H9 (cell line): ENCODE measurements around the gene HP. TPM values are rescaled to one million over a fixed set of nuclear protein-coding genes. Genes with fewer than 3 reads are reported as not detected.

ENCODE experiments used
- DNase-seq: peaks from one replicate; pipeline ENCODE4 v3.0.0-alpha.2; 2017
- H2AFZ ChIP-seq: one replicate; pipeline ENCODE4 v1.6.1; 2013; ENCODE audit warnings: mild to moderate bottlenecking, low read length, control low read depth, moderate library complexity
- H2AK5ac ChIP-seq: 2 replicates; pipeline ENCODE4 v1.6.1; 2013; ENCODE audit warnings: low read length, control low read depth, mixed read lengths; ENCODE audit not compliant: insufficient read length
- H2BK120ac ChIP-seq: one replicate; pipeline ENCODE4 v1.6.1; 2013; ENCODE audit warnings: low read depth, mild to moderate bottlenecking, low read length, control low read depth, inconsistent platforms; ENCODE audit not compliant: poor library complexity, severe bottlenecking
- H2BK12ac ChIP-seq: 2 replicates; pipeline ENCODE4 v1.6.1; 2013; ENCODE audit warnings: low read length, control low read depth, mixed read lengths, low read depth; ENCODE audit not compliant: insufficient read length
- H2BK15ac ChIP-seq: 2 replicates; pipeline ENCODE4 v1.6.1; 2013; ENCODE audit warnings: low read depth, low read length, control low read depth
- H2BK20ac ChIP-seq: one replicate; pipeline ENCODE4 v1.6.1; 2013; ENCODE audit warnings: low read depth, mild to moderate bottlenecking, low read length, control low read depth, inconsistent platforms; ENCODE audit not compliant: poor library complexity, severe bottlenecking
- H2BK5ac ChIP-seq: 2 replicates; pipeline ENCODE4 v1.6.1; 2013; ENCODE audit warnings: low read length, control low read depth, mixed read lengths; ENCODE audit not compliant: insufficient read length
- H3K14ac ChIP-seq: 2 replicates; pipeline ENCODE4 v1.6.1; 2013; ENCODE audit warnings: low read length, control low read depth; ENCODE audit not compliant: insufficient read depth
- H3K18ac ChIP-seq: 2 replicates; pipeline ENCODE4 v1.6.1; 2013; ENCODE audit warnings: low read depth, mild to moderate bottlenecking, mixed read lengths, low read length, control low read depth; ENCODE audit not compliant: insufficient read length
- H3K23ac ChIP-seq: 2 replicates; pipeline ENCODE4 v1.6.1; 2013; ENCODE audit warnings: low read length, control low read depth, mixed read lengths, low read depth; ENCODE audit not compliant: insufficient read length
- H3K23me2 ChIP-seq: 2 replicates; pipeline ENCODE4 v1.6.1; 2013; ENCODE audit warnings: low read depth, mild to moderate bottlenecking, mixed read lengths, low read length, control low read depth; ENCODE audit not compliant: insufficient read length, poor library complexity, severe bottlenecking
- H3K27ac ChIP-seq: 2 replicates; pipeline ENCODE4 v1.5.1; 2013; ENCODE audit warnings: low read length, control low read depth, mixed read lengths, low read depth; ENCODE audit not compliant: insufficient read length
- H3K27me3 ChIP-seq: 2 replicates; pipeline ENCODE4 v1.6.1; 2013; ENCODE audit warnings: low read length, control low read depth, inconsistent platforms; ENCODE audit not compliant: insufficient read depth
- H3K4ac ChIP-seq: 2 replicates; pipeline ENCODE4 v1.6.1; 2013; ENCODE audit warnings: low read depth, mild to moderate bottlenecking, control low read depth, inconsistent platforms, low read length, moderate library complexity
- H3K4me1 ChIP-seq: 2 replicates; pipeline ENCODE4 v1.6.1; 2013; ENCODE audit warnings: low read length, control low read depth, inconsistent platforms; ENCODE audit not compliant: insufficient read depth
- H3K4me2 ChIP-seq: 2 replicates; pipeline ENCODE4 v1.6.1; 2013; ENCODE audit warnings: low read length, control low read depth, mixed read lengths; ENCODE audit not compliant: insufficient read length, insufficient read depth
- H3K56ac ChIP-seq: 2 replicates; pipeline ENCODE4 v1.6.1; 2013; ENCODE audit warnings: low read depth, mild to moderate bottlenecking, mixed read lengths, low read length, control low read depth; ENCODE audit not compliant: insufficient read length
- H3K79me1 ChIP-seq: 2 replicates; pipeline ENCODE4 v1.6.1; 2013; ENCODE audit warnings: low read depth, mild to moderate bottlenecking, moderate library complexity, low read length, control low read depth, inconsistent platforms; ENCODE audit not compliant: insufficient read depth, poor library complexity, severe bottlenecking
- H3K79me2 ChIP-seq: 2 replicates; pipeline ENCODE4 v1.6.1; 2013; ENCODE audit warnings: low read length, control low read depth, inconsistent platforms; ENCODE audit not compliant: insufficient read depth
- H3K9ac ChIP-seq: 2 replicates; pipeline ENCODE4 v1.6.1; 2013; ENCODE audit warnings: low read length, control low read depth, mixed read lengths; ENCODE audit not compliant: insufficient read length; ENCODE audit errors: extremely low read depth
- H3K9me3 ChIP-seq: one replicate; pipeline ENCODE4 v1.6.1; 2013; ENCODE audit warnings: low read depth, low read length, inconsistent platforms; ENCODE audit not compliant: control insufficient read depth
- H3T11ph ChIP-seq: one replicate; pipeline ENCODE4 v1.6.1; 2013; ENCODE audit warnings: mild to moderate bottlenecking, low read length, control low read depth, inconsistent platforms
- H4K20me1 ChIP-seq: one replicate; pipeline ENCODE4 v1.6.1; 2013; ENCODE audit not compliant: control insufficient read depth, insufficient read length, insufficient read depth
- H4K5ac ChIP-seq: 2 replicates; pipeline ENCODE4 v1.6.1; 2013; ENCODE audit warnings: low read depth, mild to moderate bottlenecking, mixed read lengths, low read length, control low read depth; ENCODE audit not compliant: insufficient read length
- H4K8ac ChIP-seq: replicated peaks from 2 replicates; pipeline ENCODE4 v1.6.1; 2013; ENCODE audit warnings: low read length, control low read depth, mixed read lengths, low read depth; ENCODE audit not compliant: insufficient read length
- H4K91ac ChIP-seq: 2 replicates; pipeline ENCODE4 v1.6.1; 2013; ENCODE audit warnings: low read depth, mild to moderate bottlenecking, moderate library complexity, mixed read lengths, low read length, control low read depth; ENCODE audit not compliant: insufficient read length
- H3K27ac Mint-ChIP-seq, 3 experiments: 2 replicates in 2 of 3; 3 replicates in 1 of 3; pipeline ENCODE4 v1.8.0; 2020 to 2021; ENCODE audit warnings: mixed read lengths in 3 of 3, mild to moderate bottlenecking in 1 of 3, moderate library complexity in 1 of 3
- H3K27me3 Mint-ChIP-seq: 2 replicates; pipeline ENCODE4 v1.8.0; 2021; ENCODE audit warnings: low read depth, mild to moderate bottlenecking, moderate library complexity, mixed read lengths
- H3K36me3 Mint-ChIP-seq, 3 experiments: 2 replicates in 2 of 3; 3 replicates in 1 of 3; pipeline ENCODE4 v1.8.0; 2020 to 2021; ENCODE audit warnings: low read depth in 3 of 3, mixed read lengths in 3 of 3; ENCODE audit not compliant: insufficient read depth in 1 of 3
- H3K4me1 Mint-ChIP-seq, 2 experiments: 2 replicates each; pipeline ENCODE4 v1.8.0; 2020; ENCODE audit warnings: mixed read lengths in 2 of 2
- H3K4me3 Mint-ChIP-seq, 2 experiments: 2 replicates in 1 of 2; 3 replicates in 1 of 2; pipeline ENCODE4 v1.8.0; 2020 to 2021; ENCODE audit warnings: mild to moderate bottlenecking in 2 of 2, mixed read lengths in 2 of 2, moderate library complexity in 1 of 2
- H3K9me3 Mint-ChIP-seq, 2 experiments: 2 replicates in 1 of 2; 3 replicates in 1 of 2; pipeline ENCODE4 v1.8.0; 2020; ENCODE audit warnings: mild to moderate bottlenecking in 2 of 2, mixed read lengths in 2 of 2, moderate library complexity in 1 of 2
- WGBS: extraction: QIAGEN DNeasy Blood & Tissue Kit; methylation state at CpG from one replicate; pipeline ENCODE4 v1.1.7; 2013; ENCODE audit warnings: missing lambda C conversion rate, low lambda C conversion rate, mixed read lengths; ENCODE audit not compliant: insufficient read length; ENCODE audit errors: extremely low coverage; 5-methylcytosine and 5-hydroxymethylcytosine counted together
- total RNA-seq: library from RNA; stranded (reverse); gene quantifications from 2 replicates; pipeline ENCODE4 v1.2.1, GENCODE V29; 2021
- TF ChIP-seq, protein P1 (sequence below): fragments of 200-600 bp; sonication (generic); conservative IDR thresholded peaks from 3 replicates; pipeline ENCODE4 v1.8.0; 2021; ENCODE audit warnings: antibody characterized with exemption, mild to moderate bottlenecking

Gene HP
- total RNA-seq, 1 experiment from 2014 or later = not detected

DNA sequence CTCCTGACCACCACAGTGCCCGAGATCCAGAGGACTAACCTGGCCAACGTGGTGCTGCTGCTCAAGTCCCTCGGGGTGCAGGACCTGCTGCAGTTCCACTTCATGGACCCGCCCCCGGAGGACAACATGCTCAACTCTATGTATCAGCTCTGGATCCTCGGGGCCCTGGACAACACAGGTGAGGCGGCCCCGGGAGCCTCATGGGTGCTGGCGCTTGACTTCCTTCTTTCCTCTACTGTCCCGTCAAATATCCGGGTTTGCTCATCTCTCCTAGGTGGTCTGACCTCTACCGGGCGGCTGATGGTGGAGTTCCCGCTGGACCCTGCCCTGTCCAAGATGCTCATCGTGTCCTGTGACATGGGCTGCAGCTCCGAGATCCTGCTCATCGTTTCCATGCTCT, 53.1 kb downstream of the HP start:
- H3K27ac ChIP-seq = no peak overlapping the region
- no peaks in the 10 kb centered on the region for H3K23me2 ChIP-seq
- H3K4me1 ChIP-seq = no peaks in the 10 kb centered on the region
- Mint-ChIP-seq H3K4me1 (no peaks in the 10 kb centered on the region), H3K36me3 (peaks cover 51 to 100% (median 99%) of the 10 kb centered on the region in 3 experiments), H3K27ac (no peak overlapping the region; a peak in 1 of 7 replicates), H3K27me3 (no peaks in the 10 kb centered on the region; the same call in 1 of the 2 replicates), H3K4me3 (no peak overlapping the region), H3K9me3 (no peaks in the 10 kb centered on the region)
- no peak overlapping the region for H2BK120ac ChIP-seq
- WGBS = no CpG with 5 or more reads among the region's 17 CpGs
- H3K23ac ChIP-seq = no peak overlapping the region
- H3K4ac ChIP-seq = no peak overlapping the region
- H3K9me3 ChIP-seq = no peaks in the 10 kb centered on the region
- H3K4me2 ChIP-seq = no peak overlapping the region
- DNase-seq = no peak
- H4K20me1 ChIP-seq = no peaks in the 10 kb centered on the region
- H2BK12ac ChIP-seq = no peak overlapping the region
- H3K9ac ChIP-seq = no peak overlapping the region
- TF ChIP-seq, protein P1, sequence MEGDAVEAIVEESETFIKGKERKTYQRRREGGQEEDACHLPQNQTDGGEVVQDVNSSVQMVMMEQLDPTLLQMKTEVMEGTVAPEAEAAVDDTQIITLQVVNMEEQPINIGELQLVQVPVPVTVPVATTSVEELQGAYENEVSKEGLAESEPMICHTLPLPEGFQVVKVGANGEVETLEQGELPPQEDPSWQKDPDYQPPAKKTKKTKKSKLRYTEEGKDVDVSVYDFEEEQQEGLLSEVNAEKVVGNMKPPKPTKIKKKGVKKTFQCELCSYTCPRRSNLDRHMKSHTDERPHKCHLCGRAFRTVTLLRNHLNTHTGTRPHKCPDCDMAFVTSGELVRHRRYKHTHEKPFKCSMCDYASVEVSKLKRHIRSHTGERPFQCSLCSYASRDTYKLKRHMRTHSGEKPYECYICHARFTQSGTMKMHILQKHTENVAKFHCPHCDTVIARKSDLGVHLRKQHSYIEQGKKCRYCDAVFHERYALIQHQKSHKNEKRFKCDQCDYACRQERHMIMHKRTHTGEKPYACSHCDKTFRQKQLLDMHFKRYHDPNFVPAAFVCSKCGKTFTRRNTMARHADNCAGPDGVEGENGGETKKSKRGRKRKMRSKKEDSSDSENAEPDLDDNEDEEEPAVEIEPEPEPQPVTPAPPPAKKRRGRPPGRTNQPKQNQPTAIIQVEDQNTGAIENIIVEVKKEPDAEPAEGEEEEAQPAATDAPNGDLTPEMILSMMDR = no peak
- H4K8ac ChIP-seq = no peak overlapping the region
- H3K79me2 ChIP-seq = no peaks in the 10 kb centered on the region
- H2BK15ac ChIP-seq = no peak overlapping the region
- H3K18ac ChIP-seq = no peak overlapping the region
- no peak overlapping the region for H2BK5ac ChIP-seq
- H3K27me3 ChIP-seq = no peaks in the 10 kb centered on the region
- H4K91ac ChIP-seq = no peak overlapping the region
- H3K56ac ChIP-seq = no peak overlapping the region
- no peak overlapping the region for H2AK5ac ChIP-seq
- H2BK20ac ChIP-seq = no peak overlapping the region
- H2AFZ ChIP-seq = no peak overlapping the region
- no peak overlapping the region for H3T11ph ChIP-seq
- H3K79me1 ChIP-seq = no peaks in the 10 kb centered on the region
- H4K5ac ChIP-seq = no peak overlapping the region
- no peak overlapping the region for H3K14ac ChIP-seq
